Stomach smooth muscle (tissue), 2 donors: ENCODE measurements around the gene ASB6.
A peak's percentile ranks its signal among the peaks of the same experiment; 100 is the strongest.

Source experiments
- H3K27ac ChIP-seq: one replicate; pipeline ENCODE4 v1.7.0; 2013; ENCODE audit warnings: mild to moderate bottlenecking, low read length, inconsistent platforms
- H3K27me3 ChIP-seq, 2 donors: one replicate each; pipeline ENCODE4 v1.7.0; 2013; ENCODE audit warnings: low read length in 2 of 2; ENCODE audit not compliant: insufficient read depth in 2 of 2, control insufficient read depth in 1 of 2
- H3K36me3 ChIP-seq, 2 donors: one replicate each; pipeline ENCODE4 v1.7.0; 2013; ENCODE audit warnings: low read length in 2 of 2; ENCODE audit not compliant: control insufficient read depth in 2 of 2, insufficient read depth in 2 of 2
- H3K4me1 ChIP-seq: one replicate; pipeline ENCODE4 v1.7.0; 2013; ENCODE audit warnings: low read length; ENCODE audit not compliant: control insufficient read depth, insufficient read depth
- H3K4me3 ChIP-seq, 2 donors: one replicate each; pipeline ENCODE4 v1.7.0; 2013; ENCODE audit warnings: low read length in 2 of 2
- H3K9ac ChIP-seq, 2 donors: one replicate each; pipeline ENCODE4 v1.7.0; 2013; ENCODE audit warnings: low read length in 2 of 2, mild to moderate bottlenecking in 1 of 2
- H3K9me3 ChIP-seq, 2 donors: one replicate each; pipeline ENCODE4 v1.7.0; 2013; ENCODE audit warnings: low read length in 2 of 2; ENCODE audit not compliant: control insufficient read depth in 2 of 2
- donor health status: healthy.
- donor health status: Pancreatic carcinoma.

ASB6 gene, protein sequence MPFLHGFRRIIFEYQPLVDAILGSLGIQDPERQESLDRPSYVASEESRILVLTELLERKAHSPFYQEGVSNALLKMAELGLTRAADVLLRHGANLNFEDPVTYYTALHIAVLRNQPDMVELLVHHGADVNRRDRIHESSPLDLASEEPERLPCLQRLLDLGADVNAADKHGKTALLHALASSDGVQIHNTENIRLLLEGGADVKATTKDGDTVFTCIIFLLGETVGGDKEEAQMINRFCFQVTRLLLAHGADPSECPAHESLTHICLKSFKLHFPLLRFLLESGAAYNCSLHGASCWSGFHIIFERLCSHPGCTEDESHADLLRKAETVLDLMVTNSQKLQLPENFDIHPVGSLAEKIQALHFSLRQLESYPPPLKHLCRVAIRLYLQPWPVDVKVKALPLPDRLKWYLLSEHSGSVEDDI

DNA sequence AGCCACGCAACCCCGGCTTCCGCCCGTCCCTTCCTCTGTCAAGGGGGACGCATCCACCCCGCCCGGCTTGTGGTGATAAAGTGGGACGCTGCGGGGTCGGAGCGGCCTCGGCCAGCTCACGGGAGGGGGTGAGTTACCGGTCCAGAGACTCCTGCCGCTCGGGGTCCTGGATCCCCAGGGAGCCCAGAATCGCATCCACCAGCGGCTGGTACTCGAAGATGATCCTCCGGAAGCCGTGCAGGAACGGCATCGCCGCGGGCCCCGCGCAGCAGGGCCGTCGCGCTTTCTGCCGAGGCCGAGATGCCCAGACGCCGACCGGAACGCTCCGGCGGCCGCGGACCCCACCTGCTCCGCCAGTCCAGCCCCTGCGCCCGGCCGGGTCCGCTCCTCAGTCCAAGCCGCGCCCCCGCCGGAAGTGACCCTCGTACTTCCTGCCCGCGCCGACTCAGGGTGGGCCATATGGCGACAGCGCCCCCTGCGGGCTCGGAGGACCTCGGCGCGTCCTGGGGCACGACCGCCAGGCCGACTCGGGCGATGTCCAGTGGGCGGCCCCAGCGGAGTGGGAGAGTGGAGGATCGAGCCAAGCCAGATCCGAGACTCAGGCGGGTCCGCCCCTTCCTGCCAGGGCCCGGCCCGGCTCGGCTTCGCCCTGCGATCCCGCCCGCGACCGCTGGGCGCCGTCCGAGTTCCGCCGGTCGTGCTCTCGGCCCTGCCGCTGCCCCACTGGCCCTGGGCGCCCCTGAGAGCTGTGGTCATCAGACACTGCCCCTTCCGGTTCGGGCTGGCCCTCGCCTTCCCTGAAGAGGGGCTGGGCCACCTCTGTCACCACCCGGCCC, at the start of gene ASB6:
Gene ASB6 (minus strand): TSS at position 402 of the 836 bp plus-strand sequence. CDS start 152 bp downstream, at position 250.
- H3K27ac ChIP-seq: peak within 1 kb of the TSS; percentile 88

DNA sequence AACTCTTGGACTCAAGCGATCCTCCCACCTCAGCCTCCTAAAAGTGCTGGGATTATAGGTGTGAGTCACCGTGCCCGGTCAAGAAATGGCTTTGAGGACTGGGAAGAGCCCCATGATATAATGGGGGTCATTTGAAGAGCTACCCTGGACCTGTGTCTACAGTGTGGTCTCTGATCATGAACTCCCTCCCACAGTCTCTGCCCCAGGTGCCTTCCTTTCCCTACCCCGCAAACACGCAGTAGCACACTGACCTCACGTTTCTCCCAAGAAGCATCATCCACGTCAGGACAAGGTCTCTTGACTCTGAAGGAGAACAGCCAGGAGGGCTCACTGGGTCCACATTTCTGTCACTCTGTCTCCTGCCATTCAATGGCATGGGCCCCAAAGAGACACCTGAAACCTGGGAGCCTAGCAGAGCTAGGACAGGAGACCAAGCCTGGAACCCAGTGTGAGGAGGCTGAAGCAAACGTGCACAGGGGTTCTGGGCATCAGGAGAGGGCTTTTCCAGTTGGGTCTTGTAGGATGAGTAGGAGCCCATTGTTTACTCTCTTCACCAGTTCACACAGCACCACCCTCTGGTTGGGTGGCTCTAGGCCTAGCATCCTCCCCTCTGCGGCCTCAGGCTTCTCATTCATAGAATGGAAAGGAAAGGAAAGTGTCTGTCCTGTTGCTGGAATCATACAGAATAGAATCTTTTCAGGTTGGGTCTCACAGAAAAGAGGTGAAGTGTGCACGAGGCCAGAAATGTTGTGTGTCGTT, 46.5 kb upstream of the ASB6 start:
- Histone ChIP-seq H3K4me1 (no peaks in the 10 kb centered on the region), H3K4me3 (no peak overlapping the region), H3K9ac (no peak overlapping the region), H3K36me3 (no peaks in the 10 kb centered on the region), H3K9me3 (no peaks in the 10 kb centered on the region), H3K27ac (no peak overlapping the region), H3K27me3 (peaks cover 0 to 2% of the 10 kb centered on the region in 2 donors)

More for the DNA sequence above, at the start of gene ASB6:
- Histone ChIP-seq H3K27me3 (no peaks in the 10 kb centered on the region), H3K9me3 (no peaks in the 10 kb centered on the region), H3K4me1 (peaks cover 30% of the 10 kb centered on the region), H3K36me3 (peaks cover 15 to 25% of the 10 kb centered on the region in 2 donors), H3K9ac (peak within 1 kb of the TSS; percentile 80 to 86), H3K4me3 (peak within 1 kb of the TSS; percentile 83 to 97)

DNA sequence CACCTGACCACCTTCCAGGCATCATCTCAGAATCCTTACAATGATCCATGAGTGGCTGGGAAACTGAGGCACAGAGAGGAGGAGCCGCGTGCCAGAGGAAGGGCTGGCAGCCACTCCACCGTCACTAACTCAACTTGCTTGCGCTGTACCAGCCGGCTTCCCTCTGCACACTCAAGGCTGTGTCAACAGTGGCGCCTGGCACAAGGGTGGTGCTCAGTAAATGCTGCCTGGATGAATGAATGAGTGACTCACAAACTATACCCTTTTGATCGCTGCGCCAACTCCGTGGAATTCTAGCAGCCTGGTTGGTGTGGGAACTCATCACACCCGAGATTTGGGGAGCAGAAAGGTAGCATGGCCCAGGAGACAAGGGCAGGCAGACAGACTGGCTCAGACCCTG, 45.4 kb upstream of the ASB6 start:
- Histone ChIP-seq H3K27ac (no peak overlapping the region), H3K27me3 (peaks cover 0 to 3% of the 10 kb centered on the region in 2 donors), H3K9ac (no peak overlapping the region), H3K4me3 (no peak overlapping the region), H3K4me1 (no peaks in the 10 kb centered on the region), H3K36me3 (no peaks in the 10 kb centered on the region), H3K9me3 (no peaks in the 10 kb centered on the region)

DNA sequence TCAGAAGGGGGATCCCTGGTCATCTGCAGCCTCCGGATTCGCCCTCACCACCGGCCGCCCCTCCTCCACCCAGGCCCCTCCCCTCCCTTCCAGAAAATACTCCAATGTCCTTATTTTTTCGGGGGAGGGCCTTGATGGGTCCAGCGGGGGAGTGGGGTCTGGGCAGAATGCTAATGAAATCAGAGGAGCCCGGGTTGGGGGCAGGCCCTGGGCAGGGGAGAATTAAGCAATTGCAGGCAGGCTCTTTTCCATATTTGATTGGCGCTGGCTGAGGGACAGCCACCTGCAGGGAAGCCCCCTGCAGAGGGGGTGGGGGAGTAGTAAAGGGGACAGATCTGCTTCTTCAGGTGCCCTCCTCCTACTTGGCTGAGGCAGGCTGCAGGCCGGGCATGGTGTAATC, 44.8 kb upstream of the ASB6 start:
- no peaks in the 10 kb centered on the region for H3K36me3 ChIP-seq

DNA sequence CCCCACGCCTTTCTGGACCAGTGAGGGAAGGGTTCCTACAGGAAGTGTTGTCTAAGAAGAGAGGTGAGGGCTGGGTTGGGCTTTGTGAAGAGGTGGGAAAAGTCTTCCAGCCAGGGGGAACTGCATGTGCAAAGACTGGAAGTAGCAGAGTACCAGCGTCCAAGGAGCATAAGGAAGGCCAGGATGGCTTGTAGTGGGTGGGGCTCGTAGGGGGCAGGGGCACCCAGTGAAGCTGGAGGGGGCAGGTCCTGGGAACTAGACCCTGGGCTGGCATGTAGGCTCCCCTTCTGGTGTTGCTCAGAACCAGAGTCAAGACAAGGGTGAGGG, 43.9 kb upstream of the ASB6 start:
- H3K27ac ChIP-seq: no peak overlapping the region

More for the DNA sequence above, 44.8 kb upstream of the ASB6 start:
- Histone ChIP-seq H3K27me3 (peaks cover 0 to 5% of the 10 kb centered on the region in 2 donors), H3K9ac (no peak overlapping the region), H3K27ac (no peak overlapping the region), H3K4me3 (no peak overlapping the region), H3K4me1 (no peaks in the 10 kb centered on the region), H3K9me3 (no peaks in the 10 kb centered on the region)

DNA sequence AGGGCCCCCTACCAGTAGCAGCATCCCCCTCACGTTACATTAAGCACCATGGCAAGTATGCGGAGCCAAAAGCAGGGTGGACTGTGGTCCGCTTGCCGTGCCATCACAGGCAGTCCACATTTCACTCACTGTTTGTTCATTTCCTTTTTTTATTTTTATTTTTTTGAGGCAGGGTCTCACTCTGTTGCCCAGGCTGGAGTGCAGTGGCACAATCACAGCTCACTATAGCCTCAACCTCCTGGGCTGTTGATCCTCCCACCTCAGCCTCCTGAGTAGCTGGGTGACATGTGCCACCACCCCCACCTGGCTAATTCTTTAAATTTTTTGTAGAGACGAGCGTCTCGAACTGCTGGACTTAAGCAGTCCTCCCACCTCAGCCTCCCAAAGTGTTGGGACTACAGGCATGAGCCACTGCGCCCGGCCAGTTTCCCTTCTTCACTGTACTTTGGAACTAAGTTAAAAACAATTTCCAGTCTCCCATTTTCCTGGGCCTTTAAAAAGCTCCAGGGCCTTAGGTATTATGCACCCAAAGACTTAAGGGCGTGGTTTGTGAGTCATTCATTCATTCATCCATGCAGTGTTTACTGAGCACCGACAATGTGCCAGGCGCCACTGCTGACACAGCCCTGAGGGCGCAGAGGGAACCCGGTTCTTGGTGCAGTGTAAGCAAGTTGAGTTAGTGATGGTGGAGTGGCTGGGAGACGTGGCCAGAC, 43.4 kb upstream of the ASB6 start:
- H3K4me3 ChIP-seq: no peak overlapping the region
- H3K36me3 ChIP-seq: no peaks in the 10 kb centered on the region
- peaks cover 0 to 5% of the 10 kb centered on the region in 2 donors for H3K27me3 ChIP-seq
- no peak overlapping the region for H3K27ac ChIP-seq
- no peaks in the 10 kb centered on the region for H3K9me3 ChIP-seq
- no peak overlapping the region for H3K9ac ChIP-seq
- no peaks in the 10 kb centered on the region for H3K4me1 ChIP-seq

More for the DNA sequence above, 43.9 kb upstream of the ASB6 start:
- H3K4me1 ChIP-seq: no peaks in the 10 kb centered on the region
- H3K36me3 ChIP-seq: no peaks in the 10 kb centered on the region
- no peak overlapping the region for H3K9ac ChIP-seq
- H3K27me3 ChIP-seq: peaks cover 0 to 5% of the 10 kb centered on the region in 2 donors
- no peaks in the 10 kb centered on the region for H3K9me3 ChIP-seq
- H3K4me3 ChIP-seq: no peak overlapping the region

DNA sequence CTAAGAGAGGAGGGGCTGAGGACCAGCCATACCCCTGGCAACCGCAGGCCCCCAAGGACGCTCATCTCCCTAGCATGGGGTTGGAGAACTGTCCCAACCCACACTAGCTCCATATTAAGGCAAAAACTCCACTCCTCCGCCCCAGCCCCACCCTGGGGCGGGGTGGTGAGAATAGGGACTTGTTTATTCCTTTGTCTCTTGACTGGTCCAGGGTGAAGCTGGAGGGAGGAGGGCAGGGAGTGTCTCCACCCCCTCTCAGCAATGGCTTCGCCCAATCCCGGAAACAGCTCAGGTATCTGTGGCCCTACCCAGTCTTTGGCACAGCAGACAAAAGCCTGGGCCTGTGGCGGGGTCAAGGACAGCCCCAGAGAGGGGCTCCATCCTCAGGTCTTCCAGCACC, 40.4 kb upstream of the ASB6 start:
- Histone ChIP-seq H3K4me3 (no peak overlapping the region), H3K4me1 (no peaks in the 10 kb centered on the region), H3K36me3 (no peaks in the 10 kb centered on the region), H3K9me3 (no peaks in the 10 kb centered on the region), H3K27me3 (peaks cover 0 to 8% of the 10 kb centered on the region in 2 donors), H3K9ac (no peak overlapping the region), H3K27ac (no peak overlapping the region)

DNA sequence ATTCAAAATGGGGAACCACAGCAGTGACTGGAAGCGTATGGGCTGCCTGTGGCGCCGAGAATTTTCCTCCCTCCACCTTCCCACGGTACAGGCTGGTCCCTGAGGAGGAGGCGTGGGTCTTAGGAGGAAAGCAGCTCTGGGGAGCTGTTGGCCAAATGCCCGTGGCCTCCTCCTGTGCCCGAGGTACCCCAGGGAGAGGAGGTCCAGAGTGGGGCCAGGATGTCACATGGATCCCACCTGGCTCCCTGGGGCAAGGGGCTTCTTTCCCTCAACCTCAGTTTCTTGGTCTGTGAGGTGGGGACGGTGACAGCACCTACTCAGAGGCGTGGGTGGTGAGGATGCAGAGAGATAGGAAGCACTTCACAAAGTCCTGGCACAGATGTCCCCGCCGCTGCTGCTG, 40.0 kb upstream of the ASB6 start:
- H3K27me3 ChIP-seq: peaks cover 3 to 9% of the 10 kb centered on the region in 2 donors
- H3K4me1 ChIP-seq: no peaks in the 10 kb centered on the region
- no peaks in the 10 kb centered on the region for H3K36me3 ChIP-seq
- no peaks in the 10 kb centered on the region for H3K9me3 ChIP-seq
- H3K27ac ChIP-seq: no peak overlapping the region
- H3K9ac ChIP-seq: no peak overlapping the region
- no peak overlapping the region for H3K4me3 ChIP-seq

DNA sequence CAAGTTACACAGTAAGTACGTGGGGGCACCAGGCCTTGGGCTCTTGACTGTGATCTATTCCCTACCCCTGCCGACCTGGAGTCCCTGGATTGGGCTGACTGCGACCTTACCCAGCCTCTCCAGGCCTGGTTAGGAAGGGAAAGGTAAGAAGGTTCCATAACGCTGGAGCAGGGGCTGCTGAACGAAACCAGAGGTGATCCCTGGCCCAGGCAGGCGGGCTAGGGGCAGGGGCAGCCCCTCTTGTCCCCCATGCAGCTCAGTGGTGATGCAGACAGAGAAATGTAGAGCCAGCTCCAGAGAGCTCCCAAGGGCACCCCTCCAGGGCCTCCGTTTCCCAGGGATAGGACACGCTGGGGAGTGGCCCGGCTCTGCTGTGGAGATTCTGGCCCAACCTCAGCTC, 37.6 kb upstream of the ASB6 start:
- H3K27ac ChIP-seq: no peak overlapping the region
- no peaks in the 10 kb centered on the region for H3K4me1 ChIP-seq
- no peak overlapping the region for H3K4me3 ChIP-seq
- H3K9ac ChIP-seq: no peak overlapping the region
- no peaks in the 10 kb centered on the region for H3K9me3 ChIP-seq
- peaks cover 15 to 20% of the 10 kb centered on the region in 2 donors for H3K27me3 ChIP-seq
- H3K36me3 ChIP-seq: no peaks in the 10 kb centered on the region

DNA sequence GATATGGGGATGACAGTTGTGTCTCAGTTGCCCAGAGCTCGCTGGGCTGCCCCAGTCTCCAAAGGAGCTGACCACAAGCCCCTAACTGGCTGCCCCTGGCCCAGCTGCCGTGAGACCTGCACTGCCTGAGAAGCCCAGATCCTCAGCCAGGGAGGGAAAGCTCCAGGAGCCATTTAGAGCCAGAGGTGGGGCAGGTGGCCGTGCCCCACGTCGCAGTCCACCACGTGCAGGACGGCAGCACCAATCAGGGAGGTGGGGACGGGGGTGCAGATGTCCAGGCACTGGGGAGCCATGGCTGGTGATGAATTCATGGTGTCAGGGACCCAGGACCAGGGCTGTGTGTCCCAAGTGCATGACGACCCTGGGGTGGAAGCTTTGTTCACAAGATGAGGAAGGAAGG, 36.9 kb upstream of the ASB6 start:
- H3K27me3 ChIP-seq: peaks cover 14 to 20% of the 10 kb centered on the region in 2 donors
- no peak overlapping the region for H3K4me3 ChIP-seq
- H3K4me1 ChIP-seq: no peaks in the 10 kb centered on the region

More for the DNA sequence above, 36.9 kb upstream of the ASB6 start:
- H3K27ac ChIP-seq: no peak overlapping the region
- no peak overlapping the region for H3K9ac ChIP-seq
- H3K36me3 ChIP-seq: no peaks in the 10 kb centered on the region
- H3K9me3 ChIP-seq: no peaks in the 10 kb centered on the region
